Measurements from ENCODE around the gene MYO15B.
A peak's percentile ranks its signal among the peaks of the same experiment; 100 is the strongest.
"Not testable (repeated sequence)": the region's sequence is repeated elsewhere in the genome, so short reads cannot be mapped to it uniquely, and the experiment has no call there.

Gene MYO15B

GRCh38 chr17:75576661-75577060 lies 10.9 kb upstream of the MYO15B start:
- DNase-seq, result no peak

DNA sequence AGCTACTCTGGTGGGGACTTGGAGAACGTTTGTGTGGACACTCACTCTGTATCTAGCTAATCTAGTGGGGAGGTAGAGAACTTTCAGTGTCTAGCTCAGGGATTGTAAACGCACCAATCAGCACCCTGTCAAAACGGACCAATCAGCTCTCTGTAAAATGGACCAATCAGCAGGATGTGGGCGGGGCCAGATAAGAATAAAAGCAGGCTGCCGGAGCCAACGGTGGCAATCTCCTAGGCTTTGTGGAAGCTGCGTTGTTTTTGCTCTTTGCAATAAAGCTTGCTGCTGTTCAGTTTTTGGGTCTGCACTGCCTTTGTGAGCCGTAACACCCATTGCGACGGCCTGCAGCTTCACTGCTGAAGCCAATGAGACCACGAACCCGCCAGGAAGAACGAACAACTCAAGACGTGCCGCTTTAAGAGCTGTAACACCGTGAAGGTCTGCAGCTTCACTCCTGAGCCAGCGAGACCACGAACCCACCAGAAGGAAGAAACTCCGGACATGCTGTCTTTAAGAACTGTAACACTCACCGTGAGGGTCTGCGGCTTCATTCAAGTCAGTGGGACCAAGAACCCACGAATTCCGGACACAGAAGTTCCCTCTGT lies 6.4 kb upstream of the MYO15B start:
- peak; percentile 65 for DNase-seq

DNA sequence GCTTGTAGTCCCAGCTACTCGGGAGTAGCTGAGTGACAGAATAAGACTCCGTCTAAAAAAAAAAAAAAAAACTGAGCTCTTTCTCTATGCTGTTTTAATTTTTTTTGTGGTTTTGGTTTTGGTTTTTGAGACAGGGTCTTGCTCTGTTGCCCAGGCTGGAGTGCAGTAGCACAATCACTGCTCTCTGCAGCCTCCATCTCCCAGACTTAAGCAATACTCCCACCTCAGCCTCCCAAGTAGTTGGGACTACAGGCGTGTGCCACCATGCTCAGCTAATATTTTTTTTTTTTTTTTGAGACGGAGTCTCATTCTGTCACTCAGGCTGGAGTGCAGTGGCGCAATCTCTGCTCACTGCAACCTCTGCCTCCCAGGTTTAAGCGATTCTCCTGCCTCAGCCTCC lies 4.4 kb upstream of the MYO15B start:
- not testable (repeated sequence) for DNase-seq

- no peak for DNase-seq
Observed at GRCh38 chr17:75584849-75585175, 2.8 kb upstream of the MYO15B start.

- DNase-seq, result no peak
Observed at GRCh38 chr17:75588596-75589011, 1.0 kb downstream of the MYO15B start.

GRCh38 chr17:75589012-75589918 lies 1.7 kb downstream of the MYO15B start:
- peak; percentile 99 for DNase-seq

GRCh38 chr17:75589919-75590303 lies 2.3 kb downstream of the MYO15B start:
- DNase-seq, result no peak

GRCh38 chr17:75590314-75590761 lies 2.7 kb downstream of the MYO15B start:
- DNase-seq, result no peak

GRCh38 chr17:75590849-75591721 lies 3.5 kb downstream of the MYO15B start:
- DNase-seq, result no peak

GRCh38 chr17:75591722-75592302 lies 4.2 kb downstream of the MYO15B start:
- DNase-seq, result no peak

DNA sequence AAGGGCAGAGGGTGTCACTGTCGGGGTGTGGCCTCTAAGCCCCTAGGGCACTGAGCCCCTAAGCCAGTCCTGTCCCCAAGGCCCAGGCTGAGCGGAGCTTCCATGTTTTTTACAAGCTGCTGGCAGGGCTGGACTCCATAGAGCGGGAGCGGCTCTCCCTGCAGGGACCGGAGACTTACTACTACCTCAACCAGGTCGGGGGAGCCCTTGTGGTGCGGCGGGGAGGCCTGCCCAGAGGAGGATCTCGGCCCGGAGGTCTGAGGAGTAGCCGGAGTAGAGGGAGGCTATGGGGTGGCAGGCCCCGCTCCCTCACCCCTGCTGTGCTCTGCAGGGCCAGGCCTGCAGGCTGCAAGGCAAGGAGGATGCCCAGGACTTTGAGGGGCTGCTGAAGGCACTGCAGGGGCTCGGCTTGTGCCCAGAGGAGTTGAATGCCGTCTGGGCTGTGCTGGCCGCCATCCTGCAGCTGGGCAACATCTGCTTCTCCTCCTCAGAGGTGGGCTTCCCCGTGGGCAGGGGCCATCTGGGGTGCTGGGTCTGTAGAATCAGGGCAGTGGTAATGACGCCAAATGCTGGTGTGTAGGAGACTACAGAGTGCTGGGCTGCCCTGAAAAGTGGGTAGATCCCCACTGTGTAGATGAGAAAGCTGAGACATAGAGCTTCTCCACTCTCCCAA lies 4.9 kb downstream of the MYO15B start:
- DNase-seq, result no peak

GRCh38 chr17:75593430-75593829 lies 5.8 kb downstream of the MYO15B start:
- DNase-seq, result not testable (repeated sequence)

DNA sequence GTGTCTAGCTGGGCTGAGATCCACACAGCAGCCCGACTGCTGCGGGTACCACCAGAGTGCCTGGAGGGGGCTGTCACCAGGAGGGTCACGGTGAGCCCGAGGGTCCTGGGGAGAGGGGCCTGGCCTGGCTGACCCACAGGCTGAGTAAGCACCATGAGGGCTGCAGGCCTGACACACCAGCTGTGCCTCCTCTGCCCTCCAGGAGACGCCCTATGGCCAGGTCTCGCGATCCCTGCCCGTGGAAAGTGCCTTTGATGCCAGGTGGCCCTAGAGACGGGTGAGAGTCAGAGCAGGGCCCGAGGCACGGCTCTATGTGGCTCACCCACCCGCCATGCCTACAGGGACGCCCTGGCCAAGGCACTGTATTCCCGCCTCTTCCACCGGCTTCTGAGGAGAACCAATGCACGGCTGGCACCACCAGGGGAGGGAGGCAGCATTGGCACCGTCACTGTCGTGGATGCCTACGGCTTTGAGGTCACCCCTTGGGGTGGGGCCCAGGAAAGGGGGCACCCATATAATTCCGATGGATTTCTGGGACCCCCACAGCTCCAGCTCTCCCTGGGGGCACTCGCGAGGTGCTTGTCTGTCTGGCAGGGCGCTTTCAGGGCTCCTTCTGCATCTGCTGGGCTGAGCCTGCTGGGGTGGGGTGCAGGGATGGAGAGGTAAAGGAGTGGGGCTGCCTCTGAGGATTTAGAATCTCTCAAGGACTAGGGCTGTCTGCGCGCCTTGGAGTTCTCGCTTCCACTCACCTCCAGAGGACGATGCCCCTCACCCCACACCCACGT lies 7.1 kb downstream of the MYO15B start:
- DNase-seq, result no peak

GRCh38 chr17:75595284-75595919 lies 7.8 kb downstream of the MYO15B start:
- DNase-seq, result no peak

DNA sequence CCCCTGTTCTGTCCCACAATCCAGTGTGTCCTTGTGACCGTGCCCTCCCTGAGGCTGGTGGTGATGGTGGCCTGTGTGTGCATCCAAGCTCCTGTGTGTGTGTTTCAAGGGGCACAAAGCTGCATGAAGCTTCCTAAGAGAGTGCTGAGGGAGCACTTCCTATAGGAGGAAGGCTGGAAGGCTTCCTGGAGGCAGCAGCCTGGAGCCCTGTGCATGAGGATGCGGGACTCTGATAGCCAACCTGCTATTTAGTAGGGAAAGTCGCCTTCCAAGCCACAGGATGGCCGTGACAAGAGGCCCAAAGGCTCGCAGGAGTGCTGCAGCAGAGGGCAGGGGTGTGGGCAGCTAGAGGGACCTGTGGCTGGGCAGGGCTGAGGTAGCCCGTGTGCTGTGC lies 8.3 kb downstream of the MYO15B start:
- DNase-seq, result no peak

GRCh38 chr17:75596320-75597087 lies 8.9 kb downstream of the MYO15B start:
- no peak for DNase-seq

DNA sequence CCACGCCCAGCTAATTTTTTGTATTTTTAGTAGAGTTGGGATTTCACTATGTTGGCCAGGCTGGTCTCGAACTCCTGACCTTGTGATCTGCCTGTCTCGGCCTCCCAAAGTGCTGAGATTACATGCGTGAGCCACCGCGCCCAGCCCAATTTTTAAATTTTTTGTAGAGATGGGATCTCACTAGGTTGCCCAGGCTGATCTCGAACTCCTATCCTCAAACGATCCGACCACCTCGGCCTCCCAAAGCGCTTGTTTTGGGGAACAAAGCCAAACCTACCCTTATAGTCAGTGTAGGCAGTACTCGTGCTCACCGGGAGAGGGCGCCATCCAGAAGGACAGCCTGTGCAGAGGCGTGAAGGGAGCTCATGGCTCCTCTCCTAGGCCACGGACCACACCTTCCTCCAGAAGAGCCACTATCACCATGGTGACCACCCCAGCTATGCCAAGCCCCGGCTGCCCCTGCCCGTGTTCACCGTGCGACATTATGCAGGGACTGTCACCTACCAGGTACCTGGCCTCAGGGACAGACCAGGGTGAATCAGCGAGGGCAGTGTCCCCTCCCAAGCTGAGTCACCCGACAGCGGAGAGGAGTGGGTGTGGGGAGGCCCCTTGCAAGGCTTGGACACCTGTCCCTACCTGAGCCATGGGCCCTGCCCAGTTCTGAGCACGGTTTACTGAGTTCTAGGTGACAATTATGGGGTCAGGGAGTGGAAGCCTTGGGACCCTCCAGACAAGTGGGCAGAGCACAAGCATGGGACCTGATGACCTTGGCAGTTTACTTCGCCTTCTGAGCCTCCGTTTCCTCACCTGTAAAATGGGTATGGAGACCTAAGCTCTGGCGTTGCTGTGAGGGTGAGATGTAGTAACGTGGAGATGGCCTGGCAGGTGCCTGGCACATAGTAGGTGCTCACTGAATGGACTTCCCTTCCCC lies 13.7 kb downstream of the MYO15B start:
- peak; percentile 75 for DNase-seq

- DNase-seq, result no peak
Observed at GRCh38 chr17:75602644-75603043, 15.0 kb downstream of the MYO15B start.

DNA sequence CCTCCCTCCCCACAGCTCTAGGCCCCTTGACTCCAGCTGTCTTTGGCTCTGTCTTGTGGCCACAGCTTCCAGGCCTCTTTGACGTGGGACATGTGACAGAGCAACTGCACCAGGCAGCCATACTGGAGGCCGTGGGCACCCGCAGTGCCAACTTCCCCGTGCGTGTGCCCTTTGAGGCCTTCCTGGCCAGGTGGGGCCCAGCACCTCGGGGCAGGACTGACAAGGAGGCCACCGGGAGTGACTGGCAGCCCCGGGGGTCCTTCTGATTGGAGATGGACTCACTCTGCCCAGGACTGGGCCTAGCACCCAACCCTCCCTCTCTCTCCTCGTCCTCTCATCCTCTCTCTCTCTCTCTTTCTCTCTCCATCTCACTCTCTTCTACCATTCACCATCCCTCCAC lies 15.5 kb downstream of the MYO15B start:
- no peak for DNase-seq
